Measurements from ENCODE around the gene DEPP1.

DEPP1 gene

GRCh38 chr10:44977287-44978212, 1.1 kb downstream of the DEPP1 start:
- no peak for DNase-seq

- DNase-seq: no peak
Observed at GRCh38 chr10:44976352-44977198, 2.0 kb downstream of the DEPP1 start.

- no peak for DNase-seq
Observed at GRCh38 chr10:44975431-44976331, 2.9 kb downstream of the DEPP1 start.

GRCh38 chr10:44974628-44975430, 3.8 kb downstream of the DEPP1 start:
- DNase-seq: peak; percentile 51

- no peak for DNase-seq
Observed at GRCh38 chr10:44974082-44974627, 4.5 kb downstream of the DEPP1 start.

GRCh38 chr10:44973323-44974081, 5.1 kb downstream of the DEPP1 start:
- DNase-seq: no peak

- no peak for DNase-seq
Observed at GRCh38 chr10:44972874-44973306, 5.7 kb downstream of the DEPP1 start.

- no peak for DNase-seq
Observed at GRCh38 chr10:44971935-44972757, 6.5 kb downstream of the DEPP1 start.

- no peak for DNase-seq
Observed at GRCh38 chr10:44971434-44971833, 7.2 kb downstream of the DEPP1 start.

- DNase-seq: no peak
Observed at GRCh38 chr10:44970812-44971395, 7.7 kb downstream of the DEPP1 start.

- no peak for DNase-seq
Observed at GRCh38 chr10:44969854-44970253, 8.8 kb downstream of the DEPP1 start.

- DNase-seq: no peak
Observed at GRCh38 chr10:44968500-44969400, 9.9 kb downstream of the DEPP1 start.

GRCh38 chr10:44968091-44968490, 10.5 kb downstream of the DEPP1 start:
- no peak for DNase-seq

- no peak for DNase-seq
Observed at GRCh38 chr10:44967616-44968015, 11.0 kb downstream of the DEPP1 start.

- DNase-seq: no peak
Observed at GRCh38 chr10:44966816-44967509, 11.6 kb downstream of the DEPP1 start.

- DNase-seq: no peak
Observed at GRCh38 chr10:44966129-44966815, 12.3 kb downstream of the DEPP1 start.

- no peak for DNase-seq
Observed at GRCh38 chr10:44965651-44966097, 12.9 kb downstream of the DEPP1 start.
